ENCODE results near the gene TMEM117. TPM values are rescaled to one million over a fixed set of nuclear protein-coding genes. Genes with fewer than 3 reads are reported as not detected.

TMEM117 gene
- total and polyA plus RNA-seq, 2 donors (not counting 3 experiments of a cell fraction or from before 2014, with no cell fraction given) = 1.2 to 3.8 TPM

DNA sequence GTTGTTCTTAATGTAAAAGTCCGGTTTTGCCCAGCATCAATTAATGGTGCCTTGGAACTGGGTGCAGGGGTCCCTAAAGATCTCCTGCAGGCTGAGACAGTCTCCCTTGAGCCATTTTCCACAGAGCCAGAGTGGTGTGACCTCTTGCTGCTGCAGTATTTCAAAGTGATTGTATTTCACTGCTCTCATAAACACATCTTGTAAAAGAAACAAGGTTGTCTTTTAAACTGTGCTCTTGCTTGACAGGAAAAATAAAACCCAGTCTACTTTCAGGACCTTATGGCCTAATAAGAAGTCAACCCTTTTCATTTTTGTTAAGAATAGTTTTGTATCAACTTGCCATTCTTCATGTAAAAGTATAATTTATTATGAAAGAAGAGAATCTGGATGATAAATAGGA lies 44.7 kb downstream of the TMEM117 start:
- Histone ChIP-seq H3K9ac (replicated peaks; ENCODE audit: extremely low read depth, insufficient read depth, low read length) (no peak overlapping the region), H3K4me3 (replicated peaks in 1 of 3; ENCODE audit: insufficient read depth in 1 of 3, low read depth in 1 of 3, low read length in 3 of 3) (no peak overlapping the region), H3K79me2 (ENCODE audit: control insufficient read depth, insufficient read depth, low read length) (no peaks in the 10 kb centered on the region), H3K9me3 (replicated peaks; ENCODE audit: control insufficient read depth, insufficient read depth, low read length) (no peaks in the 10 kb centered on the region), H3K36me3 (ENCODE audit: control insufficient read depth in 2 of 2, extremely low read depth in 1 of 2, insufficient read depth in 2 of 2, low read length in 2 of 2) (no peaks in the 10 kb centered on the region), H2AFZ (ENCODE audit: low read depth, low read length) (no peak overlapping the region), H4K20me1 (replicated peaks; ENCODE audit: control insufficient read depth, extremely low read depth, insufficient read depth, low read length) (no peaks in the 10 kb centered on the region), H3K4me1 (ENCODE audit: control insufficient read depth, extremely low read depth, insufficient read depth, low read length) (no peaks in the 10 kb centered on the region), H3K27ac (ENCODE audit: insufficient read depth, low read depth, low read length) (no peak overlapping the region), H3K4me2 (ENCODE audit: insufficient read depth, low read length) (no peak overlapping the region), H3K9me1 (replicated peaks; ENCODE audit: control insufficient read depth, extremely low read depth, insufficient read depth, low read length) (no peaks in the 10 kb centered on the region), H3K27me3 (ENCODE audit: control insufficient read depth in 2 of 2, insufficient read depth in 2 of 2, low read length in 2 of 2) (no peaks in the 10 kb centered on the region)
- DNase-seq (ENCODE audit: low read depth, low spot score) = no peak
- CTCF ChIA-PET = interaction anchor here (5.3 kb wide), 1 partner anchor 436 kb away, joined by 137 read pairs; no protein-coding TSS in a partner anchor
- intact Hi-C loops (cut with micrococcal nuclease) (loop anchor here (5.0 kb wide), 1 partner anchor 528 kb away; no protein-coding TSS in a partner anchor), dilution Hi-C loops (cut with MboI; ENCODE audit: extremely low pct_ligation_motif_present, low sequenced_read_pairs) (no loop called here)
- no TSS peak for BruUV-seq (replicated peaks)
- TF ChIP-seq FOS (IDR thresholded peaks at IDR 0.05; ENCODE audit: borderline replicate concordance, insufficient read depth, low read length) (no peak), MYC (IDR thresholded peaks at IDR 0.05; ENCODE audit: low read depth, low read length) (no peak), POLR2A (IDR thresholded peaks at IDR 0.05; ENCODE audit: low read depth, low read length) (no peak), EZH2 (IDR thresholded peaks at IDR 0.05; ENCODE audit: borderline replicate concordance, low read depth, low read length, severe bottlenecking) (no peak), MAX (IDR thresholded peaks at IDR 0.05; ENCODE audit: insufficient read depth, insufficient read length) (no peak), GATA2 (IDR thresholded peaks at IDR 0.05; ENCODE audit: insufficient read depth, insufficient read length, low read depth, low read length) (no peak), POLR2AphosphoS5 (IDR thresholded peaks at IDR 0.05; ENCODE audit: insufficient read depth, low read depth, low read length) (no peak), JUN (IDR thresholded peaks at IDR 0.05; ENCODE audit: borderline replicate concordance, insufficient read depth, insufficient read length, low read depth) (no peak)
- TF ChIP-seq, protein P1, sequence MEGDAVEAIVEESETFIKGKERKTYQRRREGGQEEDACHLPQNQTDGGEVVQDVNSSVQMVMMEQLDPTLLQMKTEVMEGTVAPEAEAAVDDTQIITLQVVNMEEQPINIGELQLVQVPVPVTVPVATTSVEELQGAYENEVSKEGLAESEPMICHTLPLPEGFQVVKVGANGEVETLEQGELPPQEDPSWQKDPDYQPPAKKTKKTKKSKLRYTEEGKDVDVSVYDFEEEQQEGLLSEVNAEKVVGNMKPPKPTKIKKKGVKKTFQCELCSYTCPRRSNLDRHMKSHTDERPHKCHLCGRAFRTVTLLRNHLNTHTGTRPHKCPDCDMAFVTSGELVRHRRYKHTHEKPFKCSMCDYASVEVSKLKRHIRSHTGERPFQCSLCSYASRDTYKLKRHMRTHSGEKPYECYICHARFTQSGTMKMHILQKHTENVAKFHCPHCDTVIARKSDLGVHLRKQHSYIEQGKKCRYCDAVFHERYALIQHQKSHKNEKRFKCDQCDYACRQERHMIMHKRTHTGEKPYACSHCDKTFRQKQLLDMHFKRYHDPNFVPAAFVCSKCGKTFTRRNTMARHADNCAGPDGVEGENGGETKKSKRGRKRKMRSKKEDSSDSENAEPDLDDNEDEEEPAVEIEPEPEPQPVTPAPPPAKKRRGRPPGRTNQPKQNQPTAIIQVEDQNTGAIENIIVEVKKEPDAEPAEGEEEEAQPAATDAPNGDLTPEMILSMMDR (IDR thresholded peaks at IDR 0.05; ENCODE audit: extremely low read depth in 1 of 2, insufficient read depth in 1 of 2, low read depth in 1 of 2, low read length in 2 of 2) = no peak
- POLR2A ChIA-PET = no interaction called here
- FAIRE-seq = no peak

Measured in endothelial cell of umbilical vein (primary cell).